Psoas muscle (tissue), 8 donors: Measurements from ENCODE around the gene GALNT14. TPM values are rescaled to one million over a fixed set of nuclear protein-coding genes. Genes with fewer than 3 reads are reported as not detected.

Experiments used
- ATAC-seq, 4 donors: fragments of 200-7000 bp; cut with Tn5 transposase; one replicate each; pipeline ENCODE4 v1.9.1; 2020; ENCODE audit warnings: moderate library complexity in 3 of 4, mild to moderate bottlenecking in 2 of 4
- DNase-seq, 2 donors: peaks; one replicate each; pipeline ENCODE4 v3.0.0-alpha.2; 2020
- H3K27ac ChIP-seq: fragments of 200-600 bp; one replicate; pipeline ENCODE4 v1.8.0; 2022
- H3K27me3 ChIP-seq, 3 donors: fragments of 200-600 bp in 1 of 3; one replicate each; pipeline versions ENCODE4 v1.6.1 to v1.8.0; 2013 to 2022; ENCODE audit warnings: low read length in 2 of 3, mild to moderate bottlenecking in 2 of 3, moderate library complexity in 1 of 3; ENCODE audit not compliant: insufficient read depth in 3 of 3
- H3K36me3 ChIP-seq, 2 donors: fragments of 200-600 bp in 1 of 2; one replicate each; pipeline versions ENCODE4 v1.6.1 to v1.8.0; 2013 to 2022; ENCODE audit warnings: low read depth in 1 of 2, mild to moderate bottlenecking in 1 of 2, moderate library complexity in 1 of 2; ENCODE audit not compliant: insufficient read depth in 1 of 2
- H3K4me1 ChIP-seq: fragments of 200-600 bp; one replicate; pipeline ENCODE4 v1.8.0; 2022
- H3K4me3 ChIP-seq: fragments of 200-600 bp; one replicate; pipeline ENCODE4 v1.8.0; 2022; ENCODE audit warnings: mild to moderate bottlenecking
- H3K9me3 ChIP-seq: fragments of 200-600 bp; one replicate; pipeline ENCODE4 v1.8.0; 2022
- CTCF ChIP-seq: fragments of 200-600 bp; IDR thresholded peaks from one replicate; pipeline ENCODE4 v1.8.0; 2022; ENCODE audit warnings: antibody characterized with exemption
- WGBS, 3 donors: extraction: QIAGEN DNeasy Blood & Tissue Kit; methylation state at CpG; one replicate each; pipeline versions ENCODE4 v1.1.6 to v1.1.7; 2013; 5-methylcytosine and 5-hydroxymethylcytosine counted together
- intact Hi-C, 2 donors: fragments of 100-400 bp; cut with DNase I; formaldehyde crosslinking; loops; one replicate each; pipeline versions ENCODE4 v1.11.0 to v1.14.2; 2022
- polyA plus RNA-seq, 3 donors: library from polyadenylated mRNA; stranded (reverse); fragments of 200-250 nt; gene quantifications; one replicate each; pipeline ENCODE4 v1.2.3, GENCODE V29; 2013
- total RNA-seq, 4 donors: library from RNA; stranded (reverse); fragmentation: NEBNext Ultra II Directional in 2 of 4; extraction: Animal tissue kit (Norgen Biotek cat#: 25700) in 2 of 4; gene quantifications; one replicate each; pipeline versions ENCODE4 v1.2.1 to v1.2.4, GENCODE V29; 2021 to 2023
- donor health status: healthy with polysubstance abuse.
- donor health status: DM: no; HTN: no; CAD: no; lungs with moderate emphysema.
- donor health status: Bipolar disorder and iron deficiency.
- donor health status: healthy.
- donor health status: DM: yes; HTN: yes; CAD: no.
- donor health status: DM: no; HTN: no; CAD: no.
- donor health status: DM: no; HTN: no; CAD: no.
- donor health status: DM: yes; HTN: yes; CAD: no.

The GALNT14 gene
- total and polyA plus RNA-seq, 7 donors = 0.13 to 0.54 (median 0.24) TPM; not detected in 1

GRCh38 chr2:30926606-30927005 is 211.6 kb downstream of the GALNT14 start:
- no peak for DNase-seq
- Histone ChIP-seq H3K4me1 (no peaks in the 10 kb centered on the region), H3K4me3 (no peak overlapping the region), H3K27me3 (no peaks in the 10 kb centered on the region), H3K9me3 (no peaks in the 10 kb centered on the region), H3K36me3 (no peaks in the 10 kb centered on the region), H3K27ac (no peak overlapping the region)
- ATAC-seq = no peak
- intact Hi-C loops = no loop called here
- TF ChIP-seq CTCF = no peak
- WGBS, 3 donors = 89 to 91% (median 90%) methylated on average over 5 of the region's 5 CpGs

GRCh38 chr2:30923623-30924022 is 214.6 kb downstream of the GALNT14 start:
- DNase-seq (no peak), ATAC-seq (no peak)
- Histone ChIP-seq H3K4me1 (no peaks in the 10 kb centered on the region), H3K4me3 (no peak overlapping the region), H3K9me3 (no peaks in the 10 kb centered on the region), H3K36me3 (no peaks in the 10 kb centered on the region), H3K27ac (no peak overlapping the region), H3K27me3 (no peaks in the 10 kb centered on the region)
- intact Hi-C loops = no loop called here
- no peak for TF ChIP-seq CTCF
- WGBS, 3 donors = 77 to 80% (median 79%) methylated on average over 5 of the region's 5 CpGs

GRCh38 chr2:30920511-30920910 is 217.7 kb downstream of the GALNT14 start:
- Histone ChIP-seq H3K27ac (no peak overlapping the region), H3K27me3 (no peaks in the 10 kb centered on the region), H3K9me3 (no peaks in the 10 kb centered on the region), H3K36me3 (no peaks in the 10 kb centered on the region), H3K4me3 (no peak overlapping the region), H3K4me1 (no peaks in the 10 kb centered on the region)
- intact Hi-C loops = no loop called here
- DNase-seq (no peak), ATAC-seq (no peak)
- WGBS, 3 donors = 86 to 89% (median 86%) methylated on average over 5 of the region's 5 CpGs
- TF ChIP-seq CTCF = no peak

- ATAC-seq = peak in 2 of 4 donors; percentile 30 to 58
- 45 to 55% (median 49%) methylated on average over 3 of the region's 3 CpGs for WGBS, 3 donors
- H3K27me3 ChIP-seq = no peaks in the 10 kb centered on the region
- DNase-seq = no peak
- H3K27ac ChIP-seq = no peak overlapping the region
- intact Hi-C loops = no loop called here
- H3K9me3 ChIP-seq = no peaks in the 10 kb centered on the region
- no peaks in the 10 kb centered on the region for H3K4me1 ChIP-seq
- TF ChIP-seq CTCF = no peak
- no peaks in the 10 kb centered on the region for H3K36me3 ChIP-seq
- H3K4me3 ChIP-seq = no peak overlapping the region
Measured at GRCh38 chr2:30915486-30915885, 222.8 kb downstream of the GALNT14 start.

GRCh38 chr2:30914456-30914855 is 223.8 kb downstream of the GALNT14 start:
- H3K9me3 ChIP-seq = no peaks in the 10 kb centered on the region
- H3K4me3 ChIP-seq = no peak overlapping the region
- TF ChIP-seq CTCF = no peak
- 92 to 94% (median 93%) methylated on average over 5 of the region's 5 CpGs for WGBS, 3 donors
- no peak overlapping the region for H3K27ac ChIP-seq
- H3K27me3 ChIP-seq = no peaks in the 10 kb centered on the region
- no peak for ATAC-seq
- intact Hi-C loops = no loop called here
- no peak for DNase-seq
- H3K36me3 ChIP-seq = no peaks in the 10 kb centered on the region
- no peaks in the 10 kb centered on the region for H3K4me1 ChIP-seq
